Sciatic nerve (tissue), 2 donors: ENCODE data around the gene TLN1. TPM values are rescaled to one million over a fixed set of nuclear protein-coding genes. Genes with fewer than 3 reads are reported as not detected.

ENCODE experiments used
- ATAC-seq: fragments of 200-7000 bp; cut with Tn5 transposase; one replicate; pipeline ENCODE4 v1.9.1; 2020; ENCODE audit warnings: mild to moderate bottlenecking, moderate library complexity
- DNase-seq: peaks from one replicate; pipeline ENCODE4 v3.0.0-alpha.2; 2020; ENCODE audit warnings: low spot score
- intact Hi-C: fragments of 100-400 bp; cut with DNase I; formaldehyde crosslinking; loops from one replicate; pipeline ENCODE4 v1.14.2; 2022
- total RNA-seq: library from RNA; stranded (reverse); fragmentation: NEBNext Ultra II Directional; extraction: Animal tissue kit (Norgen Biotek cat#: 25700); gene quantifications from one replicate; pipeline ENCODE4 v1.2.1, GENCODE V29; 2021
- donor health status: DM: no; HTN: no; CAD: no.
- donor health status: DM: no; HTN: no; CAD: no.

The TLN1 gene
- total RNA-seq, 1 donor from 2014 or later: 411 TPM

GRCh38 chr9:35712762-35713400 lies 19.1 kb downstream of the TLN1 start:
- intact Hi-C loops: no loop called here
- no peak for DNase-seq

GRCh38 chr9:35711501-35712428 lies 20.2 kb downstream of the TLN1 start:
- intact Hi-C loops: no loop called here
- no peak for ATAC-seq
- no peak for DNase-seq

More at GRCh38 chr9:35712762-35713400, 19.1 kb downstream of the TLN1 start:
- no peak for ATAC-seq

DNA sequence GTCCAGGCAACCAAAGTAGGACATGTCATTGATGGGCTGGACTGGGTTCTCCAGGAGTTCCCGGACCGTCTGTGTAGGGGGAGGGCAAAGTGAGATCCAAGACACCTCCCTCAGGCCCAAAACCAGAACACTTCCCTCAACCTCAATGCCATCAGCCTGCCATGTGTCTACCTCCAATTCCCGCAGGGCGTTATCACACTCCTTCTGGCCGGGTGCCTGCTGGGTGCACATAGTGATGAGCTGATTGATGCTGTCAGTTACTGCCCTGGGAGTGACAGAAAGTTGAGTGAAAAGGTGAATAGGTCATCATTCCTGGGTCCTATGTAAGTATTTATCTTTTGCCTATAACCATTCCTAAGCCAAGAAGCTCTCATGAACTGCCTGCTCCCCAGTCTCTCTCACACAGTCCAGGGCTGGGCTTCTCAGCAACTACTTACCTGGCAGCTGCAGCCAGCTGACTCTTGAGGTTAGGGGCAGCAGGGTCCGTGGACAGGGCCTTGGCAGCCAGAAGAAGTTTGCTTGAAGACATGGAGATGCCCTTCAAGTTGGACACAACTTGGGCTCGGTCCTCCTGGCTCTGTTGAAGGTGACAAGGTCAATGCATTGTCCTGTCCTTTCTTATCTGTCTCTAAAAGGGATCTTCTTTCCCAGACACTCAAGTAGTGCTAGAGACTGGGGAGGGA lies 21.0 kb downstream of the TLN1 start:
- DNase-seq: no peak
- ATAC-seq: no peak
- intact Hi-C loops: no loop called here

- DNase-seq: no peak
- ATAC-seq: no peak
- intact Hi-C loops: no loop called here
Observed at GRCh38 chr9:35708146-35708545, 23.8 kb downstream of the TLN1 start.

- no peak for ATAC-seq
- DNase-seq: no peak
- intact Hi-C loops: no loop called here
Observed at GRCh38 chr9:35706951-35707350, 25.0 kb downstream of the TLN1 start.

DNA sequence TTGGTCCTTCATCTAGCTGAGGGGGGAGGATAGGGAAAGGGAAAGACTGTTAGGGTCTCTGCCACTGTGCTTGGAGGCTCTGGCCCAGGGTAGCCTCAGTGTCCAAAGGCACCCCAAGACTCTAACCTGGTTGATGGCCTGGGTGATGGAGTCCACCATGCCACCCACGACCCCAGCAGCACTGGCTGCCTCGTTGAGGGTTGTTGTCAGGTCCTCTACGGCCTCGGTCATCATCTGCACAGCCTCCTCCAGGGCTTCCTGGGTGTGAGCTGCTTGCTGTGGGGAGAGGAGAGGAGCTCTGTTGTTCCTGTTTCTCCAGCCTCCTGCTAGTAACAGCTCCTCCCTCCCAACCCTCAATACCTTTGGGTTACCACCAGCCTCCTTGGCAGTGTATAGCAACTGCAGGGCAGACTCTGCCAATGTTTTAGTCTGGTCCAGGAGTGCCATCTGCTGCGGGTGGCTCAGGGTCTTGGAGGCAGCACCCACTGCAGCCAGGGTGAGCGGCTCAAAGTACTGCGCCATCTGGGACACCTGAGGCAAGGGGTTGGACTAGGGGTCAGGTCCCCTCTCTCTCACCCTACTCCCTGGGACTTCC lies 26.1 kb downstream of the TLN1 start:
- ATAC-seq (no peak), DNase-seq (no peak)
- intact Hi-C loops: no loop called here

DNA sequence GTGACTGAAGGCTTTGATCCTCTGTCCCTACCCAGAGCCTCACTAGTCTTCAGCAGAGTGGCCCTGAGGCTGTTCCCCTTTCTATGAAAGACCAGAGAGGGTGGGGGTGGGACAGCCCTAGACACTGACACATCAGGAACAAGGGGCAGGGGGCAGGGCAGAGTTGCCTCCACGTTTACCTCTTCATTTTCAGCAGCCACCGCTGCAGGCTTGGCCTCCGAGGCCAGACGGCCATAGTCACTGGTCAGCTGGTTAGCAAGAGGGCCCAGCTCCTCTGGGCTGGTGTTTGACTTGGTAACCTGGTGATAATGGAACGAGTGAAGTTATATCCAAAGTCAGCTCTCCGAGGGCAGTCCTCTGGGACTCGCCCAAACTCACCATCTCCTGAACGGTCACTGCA lies 26.6 kb downstream of the TLN1 start:
- no peak for ATAC-seq
- intact Hi-C loops: no loop called here
- no peak for DNase-seq

DNA sequence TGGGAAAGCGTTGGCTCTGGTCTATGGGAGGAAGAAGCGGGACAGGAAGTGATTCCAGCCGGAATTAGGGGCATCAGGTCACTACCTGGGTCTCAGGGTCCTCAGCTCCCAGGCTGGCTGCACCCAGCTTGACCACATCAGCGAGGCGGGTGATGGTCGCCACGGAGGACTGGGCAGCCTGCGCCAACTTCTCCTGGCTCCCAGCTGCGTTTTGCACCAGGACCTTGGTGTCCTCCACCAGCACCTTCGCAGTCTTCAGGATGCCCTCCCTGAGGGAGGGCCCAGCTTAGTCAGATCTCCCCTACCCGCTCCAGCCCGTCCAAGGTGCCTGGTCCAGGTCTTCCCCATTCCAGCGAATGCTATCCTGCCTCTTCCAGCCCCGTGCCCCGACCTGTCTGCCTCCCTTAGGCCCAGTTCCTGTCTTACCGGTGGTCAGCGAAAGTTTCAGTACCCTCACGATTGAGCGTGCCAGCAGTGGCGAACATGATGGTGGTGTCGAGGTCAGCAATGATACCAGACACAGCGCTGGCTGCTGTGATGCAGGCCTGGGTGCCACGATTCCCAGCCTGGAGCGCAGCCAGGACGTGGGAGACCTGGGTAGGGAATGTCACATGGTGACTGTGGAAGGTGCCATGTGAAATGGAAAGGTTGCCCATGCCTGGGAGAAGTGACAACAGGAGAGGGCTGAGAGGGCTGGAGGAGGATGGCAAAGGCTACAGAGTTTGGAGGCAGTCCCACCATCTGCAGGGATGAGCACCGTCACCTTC lies 27.9 kb downstream of the TLN1 start:
- intact Hi-C loops: no loop called here
- DNase-seq (no peak), ATAC-seq (peak; percentile 5)

DNA sequence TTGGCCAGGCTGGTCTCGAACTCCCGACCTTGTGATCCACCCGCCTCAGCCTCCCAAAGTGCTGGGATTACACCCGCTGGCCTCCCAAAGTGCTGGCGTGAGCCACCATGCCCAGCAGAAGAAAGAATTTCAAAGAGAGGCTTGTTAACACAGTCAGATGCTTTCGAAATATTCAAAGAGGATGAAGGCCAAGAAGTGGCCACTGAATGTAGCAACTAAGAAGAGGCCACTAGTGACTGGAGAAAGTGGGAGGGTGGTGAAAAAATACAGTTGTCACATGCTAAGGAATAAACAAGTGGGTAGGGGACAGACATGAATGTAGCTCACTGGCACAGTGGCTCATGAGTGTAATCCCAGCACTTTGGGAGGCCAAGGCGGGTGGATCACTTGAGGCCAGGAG lies 29.3 kb downstream of the TLN1 start:
- intact Hi-C loops: no loop called here
- no peak for DNase-seq
- ATAC-seq: no peak

GRCh38 chr9:35700942-35701341 lies 31.1 kb downstream of the TLN1 start:
- intact Hi-C loops: no loop called here
- DNase-seq (no peak), ATAC-seq (no peak)

- ATAC-seq (no peak), DNase-seq (no peak)
- intact Hi-C loops: no loop called here
Observed at GRCh38 chr9:35700031-35700430, 32.0 kb downstream of the TLN1 start.

GRCh38 chr9:35698231-35698630 lies 33.8 kb downstream of the TLN1 start:
- intact Hi-C loops: no loop called here
- DNase-seq: no peak
- no peak for ATAC-seq

DNA sequence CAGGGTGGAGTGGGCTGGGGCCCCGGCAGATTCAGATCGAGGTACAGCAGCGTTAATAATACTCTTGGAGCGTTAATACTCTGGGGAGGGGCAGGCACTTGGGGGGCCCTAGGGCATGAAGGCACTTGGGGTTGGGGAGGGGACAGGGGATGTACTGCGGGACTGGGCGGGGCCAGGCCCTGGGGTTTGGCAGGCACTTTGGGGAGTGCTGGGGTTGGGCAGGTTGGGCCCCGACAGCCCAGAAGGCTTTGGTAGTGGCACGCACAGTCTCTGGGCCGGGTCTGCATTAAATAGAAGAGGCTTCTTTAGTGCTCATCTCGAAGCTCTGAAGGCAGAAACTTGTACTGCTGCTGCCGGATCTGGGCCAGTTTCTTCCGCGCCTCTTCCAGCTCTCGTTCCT lies 34.5 kb downstream of the TLN1 start:
- ATAC-seq (peak; percentile 25), DNase-seq (no peak)
- intact Hi-C loops: no loop called here

- ATAC-seq (peak; percentile 73), DNase-seq (no peak)
- intact Hi-C loops: no loop called here
Observed at GRCh38 chr9:35696520-35697215, 35.3 kb downstream of the TLN1 start.

DNA sequence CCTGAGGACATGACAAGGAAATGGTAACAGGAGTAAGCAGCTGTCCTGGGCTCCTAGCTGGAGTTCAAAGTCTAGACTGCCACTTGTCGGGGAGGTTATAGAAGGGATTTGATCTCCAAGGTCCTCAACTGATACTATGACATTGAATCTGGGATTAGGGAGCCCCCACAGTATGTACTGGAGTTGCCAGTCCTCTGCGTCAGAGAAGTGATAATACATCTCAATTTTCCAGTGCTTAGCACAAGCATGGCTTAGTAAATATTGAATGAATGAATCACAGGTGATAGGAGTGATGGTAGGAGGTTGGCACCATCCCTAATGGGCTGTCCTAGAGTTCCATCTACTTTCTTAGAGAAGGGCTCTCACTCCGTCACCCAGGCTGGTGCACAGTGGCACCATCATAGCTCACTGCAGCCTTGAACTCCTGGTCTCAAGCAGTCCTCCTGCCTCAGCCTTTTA lies 36.0 kb downstream of the TLN1 start:
- ATAC-seq (no peak), DNase-seq (no peak)
- intact Hi-C loops: no loop called here

DNA sequence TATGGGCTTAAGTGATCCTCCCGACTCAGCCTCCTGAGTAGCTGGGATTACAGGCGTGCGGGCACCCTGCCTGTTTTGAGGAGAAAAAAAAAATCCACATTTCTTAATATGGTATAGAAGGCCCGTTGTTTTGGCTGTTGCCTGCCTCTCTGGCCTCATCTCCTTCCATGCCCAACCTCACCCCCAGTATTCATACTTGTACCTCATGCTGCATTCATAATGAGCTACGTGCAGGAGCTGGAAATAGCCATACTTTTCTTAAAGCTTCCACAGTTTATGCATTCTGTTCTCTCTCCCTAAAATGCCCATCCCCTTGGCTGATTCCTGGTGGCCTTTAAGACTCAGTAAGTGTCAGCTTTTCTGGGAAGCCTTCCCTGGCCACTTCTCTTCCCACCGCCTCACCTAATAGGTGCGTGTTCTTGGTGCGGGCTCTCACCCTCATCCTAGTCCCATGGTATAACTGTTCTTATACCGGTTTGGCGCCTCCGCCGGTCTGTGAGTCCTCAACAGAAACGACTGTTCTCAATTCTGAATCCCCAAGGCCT lies 40.2 kb downstream of the TLN1 start:
- intact Hi-C loops: no loop called here
- ATAC-seq (no peak), DNase-seq (no peak)

DNA sequence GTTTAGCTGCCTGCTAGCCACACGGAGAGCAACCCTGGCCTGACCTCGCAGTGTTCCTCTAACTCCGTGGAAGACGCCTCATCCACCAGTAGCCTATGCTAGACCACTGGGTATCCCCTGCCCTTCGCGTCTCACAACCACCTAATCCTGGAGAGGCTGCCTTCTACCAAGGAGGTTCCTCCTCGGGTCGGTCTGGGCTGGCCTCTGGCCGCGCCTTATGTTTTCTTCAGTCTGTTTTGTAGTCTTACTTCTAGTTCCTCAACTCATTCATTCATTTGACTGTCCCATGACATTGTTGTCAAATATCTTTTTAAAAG lies 40.7 kb downstream of the TLN1 start:
- ATAC-seq (no peak), DNase-seq (no peak)
- intact Hi-C loops: no loop called here
